Lung (tissue), 12 donors: Measurements from ENCODE around the gene SNTG2. TPM values are rescaled to one million over a fixed set of nuclear protein-coding genes. Genes with fewer than 3 reads are reported as not detected.

Experiments used
- ATAC-seq: fragments of 200-7000 bp; cut with Tn5 transposase; one replicate; pipeline ENCODE4 v1.9.1; 2020; ENCODE audit warnings: moderate number of reproducible peaks; ENCODE audit not compliant: insufficient read depth, low FRiP score
- DNase-seq, 3 donors: peaks; one replicate each; pipeline ENCODE4 v3.0.0-alpha.2; 2013 to 2017
- H3K27ac ChIP-seq, 2 donors: one replicate each; pipeline ENCODE4 v1.5.1; 2013; ENCODE audit warnings: mild to moderate bottlenecking in 2 of 2, moderate library complexity in 2 of 2, control low read depth in 1 of 2, inconsistent platforms in 1 of 2, low read depth in 1 of 2, low read length in 1 of 2
- H3K27me3 ChIP-seq, 3 donors: one replicate each; pipeline ENCODE4 v1.5.1; 2013; ENCODE audit warnings: low read length in 2 of 3; ENCODE audit not compliant: control insufficient read depth in 3 of 3, insufficient read depth in 3 of 3
- H3K36me3 ChIP-seq, 4 donors: one replicate each; pipeline ENCODE4 v1.5.1; 2013; ENCODE audit warnings: low read length in 4 of 4, mild to moderate bottlenecking in 1 of 4, moderate library complexity in 1 of 4; ENCODE audit not compliant: control insufficient read depth in 4 of 4, insufficient read depth in 4 of 4
- H3K4me1 ChIP-seq, 5 donors: one replicate each; pipeline ENCODE4 v1.5.1; 2013; ENCODE audit warnings: low read length in 5 of 5, mild to moderate bottlenecking in 2 of 5, moderate library complexity in 1 of 5; ENCODE audit not compliant: control insufficient read depth in 5 of 5, insufficient read depth in 5 of 5
- H3K4me3 ChIP-seq: one replicate; pipeline ENCODE4 v1.5.1; 2013; ENCODE audit warnings: mild to moderate bottlenecking, control low read depth, moderate library complexity
- H3K9ac ChIP-seq, 2 donors: one replicate each; pipeline ENCODE4 v1.5.1; 2013; ENCODE audit warnings: low read length in 2 of 2, control low read depth in 1 of 2; ENCODE audit not compliant: insufficient read depth in 1 of 2
- H3K9me3 ChIP-seq, 4 donors: one replicate each; pipeline ENCODE4 v1.5.1; 2013; ENCODE audit warnings: low read length in 3 of 4, mild to moderate bottlenecking in 1 of 4, moderate library complexity in 1 of 4; ENCODE audit not compliant: control insufficient read depth in 4 of 4, insufficient read depth in 3 of 4
- WGBS, 2 donors: extraction: QIAGEN DNeasy Blood & Tissue Kit; methylation state at CpG; one replicate each; pipeline ENCODE4 v1.1.7; 2013; 5-methylcytosine and 5-hydroxymethylcytosine counted together
- polyA plus RNA-seq, 2 donors: library from polyadenylated mRNA; stranded (reverse); fragments of 200-250 nt; gene quantifications; one replicate each; pipeline ENCODE4 v1.2.1, GENCODE V29; 2013
- total RNA-seq, 2 donors: library from RNA; depleted of rRNA in 1 of 2; stranded (reverse); fragments of >200 nt in 1 of 2; gene quantifications; one replicate each; pipeline ENCODE4 v1.2.1, GENCODE V29; 2014 to 2021
- TF ChIP-seq, protein P1 (sequence below): IDR thresholded peaks from 2 replicates; pipeline ENCODE4 v1.5.1; 2012; ENCODE audit warnings: mild to moderate bottlenecking; ENCODE audit errors: control extremely low read depth, extremely low read depth
- donor health status: control.
- donor health status: control.
- donor health status: Bipolar disorder and iron deficiency.
- donor health status: healthy.
- donor health status: DM: yes; HTN: yes; CAD: no.

Gene SNTG2
- total and polyA plus RNA-seq, 4 donors, result 0.31 to 1.8 (median 1.2) TPM

DNA sequence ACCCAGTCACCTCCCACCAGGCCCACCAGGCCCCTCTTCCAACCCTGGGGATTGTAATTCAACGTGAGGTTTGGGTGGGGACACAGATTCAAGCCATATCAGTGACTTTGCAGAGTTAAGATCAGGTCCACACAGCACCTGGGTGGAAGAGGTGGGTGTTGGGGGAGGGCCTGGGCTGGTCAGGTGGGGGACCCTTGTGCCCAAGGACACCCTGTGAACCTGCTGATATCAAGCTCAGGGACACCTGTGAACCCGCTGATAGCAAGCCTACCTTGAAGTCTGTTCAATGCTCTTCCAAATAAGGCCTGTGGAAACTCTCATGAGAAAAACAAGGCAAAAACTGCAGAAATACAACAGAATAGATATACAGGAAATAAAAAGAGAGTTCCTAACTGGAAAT lies 442.7 kb downstream of the SNTG2 start:
- ATAC-seq, result no peak
- Histone ChIP-seq H3K27me3 (no peaks in the 10 kb centered on the region), H3K4me3 (no peak overlapping the region), H3K9ac (no peak overlapping the region), H3K9me3 (peaks cover 0 to 5% (median 0%) of the 10 kb centered on the region in 4 donors), H3K36me3 (no peaks in the 10 kb centered on the region), H3K4me1 (peaks cover 0 to 2% (median 0%) of the 10 kb centered on the region in 5 donors), H3K27ac (no peak overlapping the region)
- 93 to 95% methylated on average over 2 of the region's 2 CpGs for WGBS, 2 donors
- TF ChIP-seq, protein P1, sequence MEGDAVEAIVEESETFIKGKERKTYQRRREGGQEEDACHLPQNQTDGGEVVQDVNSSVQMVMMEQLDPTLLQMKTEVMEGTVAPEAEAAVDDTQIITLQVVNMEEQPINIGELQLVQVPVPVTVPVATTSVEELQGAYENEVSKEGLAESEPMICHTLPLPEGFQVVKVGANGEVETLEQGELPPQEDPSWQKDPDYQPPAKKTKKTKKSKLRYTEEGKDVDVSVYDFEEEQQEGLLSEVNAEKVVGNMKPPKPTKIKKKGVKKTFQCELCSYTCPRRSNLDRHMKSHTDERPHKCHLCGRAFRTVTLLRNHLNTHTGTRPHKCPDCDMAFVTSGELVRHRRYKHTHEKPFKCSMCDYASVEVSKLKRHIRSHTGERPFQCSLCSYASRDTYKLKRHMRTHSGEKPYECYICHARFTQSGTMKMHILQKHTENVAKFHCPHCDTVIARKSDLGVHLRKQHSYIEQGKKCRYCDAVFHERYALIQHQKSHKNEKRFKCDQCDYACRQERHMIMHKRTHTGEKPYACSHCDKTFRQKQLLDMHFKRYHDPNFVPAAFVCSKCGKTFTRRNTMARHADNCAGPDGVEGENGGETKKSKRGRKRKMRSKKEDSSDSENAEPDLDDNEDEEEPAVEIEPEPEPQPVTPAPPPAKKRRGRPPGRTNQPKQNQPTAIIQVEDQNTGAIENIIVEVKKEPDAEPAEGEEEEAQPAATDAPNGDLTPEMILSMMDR, result no peak
- DNase-seq, result no peak

GRCh38 chr2:1394709-1395408 lies 444.2 kb downstream of the SNTG2 start:
- Histone ChIP-seq H3K36me3 (no peaks in the 10 kb centered on the region), H3K9me3 (peaks cover 0 to 5% (median 0%) of the 10 kb centered on the region in 4 donors), H3K27ac (no peak overlapping the region), H3K27me3 (no peaks in the 10 kb centered on the region), H3K4me3 (no peak overlapping the region), H3K4me1 (peaks cover 0 to 2% (median 0%) of the 10 kb centered on the region in 5 donors), H3K9ac (no peak overlapping the region)
- DNase-seq, result no peak
- no peak for ATAC-seq
- TF ChIP-seq, protein P1, result no peak
- 92 to 93% methylated on average over 7 of the region's 7 CpGs for WGBS, 2 donors

DNA sequence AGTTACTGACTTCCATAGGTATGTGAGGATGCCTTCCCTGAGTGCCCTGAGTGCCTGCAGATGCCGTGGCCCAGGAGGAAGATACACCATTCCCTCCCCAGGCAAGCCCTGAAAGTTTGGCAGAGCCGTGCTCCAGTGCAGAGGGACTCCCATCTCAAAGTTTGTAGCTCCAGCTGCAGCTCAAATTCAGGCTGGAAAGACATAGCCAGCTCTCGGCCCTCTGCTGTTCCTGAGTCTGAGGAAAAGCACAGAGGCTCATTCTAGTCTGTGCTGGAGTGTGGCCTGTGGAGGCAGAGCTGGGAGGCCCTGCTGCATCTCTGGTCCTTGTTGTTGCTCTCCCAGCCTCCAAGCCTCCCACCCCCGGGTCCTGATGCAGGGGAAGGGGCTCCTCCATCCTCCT lies 446.7 kb downstream of the SNTG2 start:
- Histone ChIP-seq H3K4me3 (no peak overlapping the region), H3K9ac (no peak overlapping the region), H3K4me1 (peaks cover 0 to 2% (median 0%) of the 10 kb centered on the region in 5 donors), H3K27me3 (no peaks in the 10 kb centered on the region), H3K27ac (no peak overlapping the region), H3K9me3 (peaks cover 0 to 5% (median 0%) of the 10 kb centered on the region in 4 donors), H3K36me3 (no peaks in the 10 kb centered on the region)
- TF ChIP-seq, protein P1, result no peak
- WGBS, 2 donors, result 69 to 76% methylated on average over 4 of the region's 4 CpGs
- ATAC-seq (no peak), DNase-seq (no peak)

DNA sequence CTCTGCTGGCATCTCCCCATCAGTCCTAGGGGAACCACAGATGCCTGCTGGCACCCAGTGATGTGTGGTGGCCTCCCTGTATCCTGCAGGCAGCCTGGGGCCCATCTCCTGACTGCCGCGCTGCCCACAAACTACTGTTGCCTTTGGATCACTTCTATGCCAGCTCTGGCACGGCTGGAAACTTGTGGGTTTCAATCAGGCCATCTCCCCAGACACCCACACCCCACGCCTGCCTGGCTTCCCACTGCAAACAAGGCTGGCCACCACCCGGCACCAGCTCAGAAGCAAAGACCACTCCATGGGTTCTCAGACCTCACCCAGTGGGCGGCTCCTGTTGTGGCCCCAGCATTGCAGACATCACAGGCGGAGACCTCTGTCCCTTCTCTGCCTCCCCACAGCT lies 447.5 kb downstream of the SNTG2 start:
- DNase-seq, result no peak
- Histone ChIP-seq H3K36me3 (no peaks in the 10 kb centered on the region), H3K27ac (no peak overlapping the region), H3K9me3 (peaks cover 0 to 2% (median 0%) of the 10 kb centered on the region in 4 donors), H3K4me1 (peaks cover 0 to 2% (median 0%) of the 10 kb centered on the region in 5 donors), H3K27me3 (no peaks in the 10 kb centered on the region), H3K9ac (no peak overlapping the region), H3K4me3 (no peak overlapping the region)
- TF ChIP-seq, protein P1, result no peak
- no peak for ATAC-seq
- 88 to 91% methylated on average over 7 of the region's 7 CpGs for WGBS, 2 donors
